ENCODE data around the gene DDAH1. TPM values are rescaled to one million over a fixed set of nuclear protein-coding genes. Genes with fewer than 3 reads are reported as not detected.

The DDAH1 gene
- total and polyA plus RNA-seq, 2 of the 8 experiments (the other 6 are each of a cell fraction or from before 2014, with no cell fraction given), result 22.8 to 54.5 TPM

- no peak overlapping the region for H3K4ac ChIP-seq (replicated peaks; ENCODE audit: insufficient read length, low read depth, low read length)
- ChIA-PET POLR2A (ENCODE audit: partially characterized antibody) (interaction anchor here (1.0 kb wide), 1 partner anchor 14 kb away, joined by 3 read pairs; no protein-coding TSS in a partner anchor), CTCF (ENCODE audit: partially characterized antibody) (no interaction called here)
- H3K36me3 ChIP-seq (ENCODE audit: control insufficient read depth in 2 of 4, insufficient read depth in 4 of 4, low read length in 3 of 4), result no peaks in the 10 kb centered on the region
- FAIRE-seq, result no peak
- no peak overlapping the region for H2BK120ac ChIP-seq (replicated peaks; ENCODE audit: low read depth, low read length)
- no peak for DNase-seq (ENCODE audit: low read depth in 1 of 2, low spot score in 2 of 2)
- H3K4me2 ChIP-seq (ENCODE audit: insufficient read depth in 1 of 2, low read depth in 2 of 2, low read length in 2 of 2), result no peak overlapping the region
- H2BK20ac ChIP-seq (ENCODE audit: low read length), result no peak overlapping the region
- peaks cover 2 to 7% (median 4%) of the 10 kb centered on the region in 4 experiments; a peak in 3 of 7 replicates for H3K4me1 ChIP-seq (replicated peaks in 1 of 4; ENCODE audit: control insufficient read depth in 3 of 4, insufficient read depth in 4 of 4, low read length in 3 of 4)
- peaks cover 0 to 7% of the 10 kb centered on the region in 2 experiments; a peak in 2 of 4 replicates for H3K79me2 ChIP-seq (ENCODE audit: control insufficient read depth in 1 of 2, insufficient read depth in 2 of 2, low read length in 2 of 2)
- no peak overlapping the region for H4K5ac ChIP-seq (ENCODE audit: insufficient read length, low read depth, low read length)
- no peaks in the 10 kb centered on the region for H3K23me2 ChIP-seq (ENCODE audit: low read depth, low read length)
- no peak overlapping the region for H2BK15ac ChIP-seq (ENCODE audit: low read length)
- no peak overlapping the region for H3K56ac ChIP-seq (replicated peaks; ENCODE audit: insufficient read length, low read depth, low read length)
- H3K9me3 ChIP-seq (ENCODE audit: insufficient read depth in 2 of 2, low read depth in 1 of 2, low read length in 1 of 2), result no peaks in the 10 kb centered on the region
- H3K9ac ChIP-seq (replicated peaks in 1 of 4; ENCODE audit: extremely low read depth in 1 of 4, low read depth in 3 of 4, low read length in 3 of 4), result no peak overlapping the region
- no peak overlapping the region for H3K23ac ChIP-seq (ENCODE audit: insufficient read length)
- no peak overlapping the region for H4K91ac ChIP-seq (replicated peaks; ENCODE audit: insufficient read length, low read length)
- H3K27me3 ChIP-seq (replicated peaks in 1 of 4; ENCODE audit: control insufficient read depth in 3 of 4, extremely low read depth in 1 of 4, insufficient read depth in 3 of 4, low read length in 3 of 4), result no peaks in the 10 kb centered on the region
- H3K18ac ChIP-seq (ENCODE audit: extremely low read depth, low read length), result no peak overlapping the region
- no peaks in the 10 kb centered on the region for H3K79me1 ChIP-seq (ENCODE audit: low read depth, low read length)
- H3K4me3 ChIP-seq (ENCODE audit: extremely low read depth in 1 of 4, insufficient read depth in 2 of 4, low read depth in 3 of 4, low read length in 4 of 4), result no peak overlapping the region
- no peak overlapping the region for H2AFZ ChIP-seq (ENCODE audit: low read length)
- H2BK12ac ChIP-seq (ENCODE audit: low read depth, low read length), result no peak overlapping the region
- no peak overlapping the region for H3K27ac ChIP-seq (ENCODE audit: low read depth, low read length)
- H2AK5ac ChIP-seq (ENCODE audit: low read depth, low read length), result no peak overlapping the region
- no peak overlapping the region for H3K14ac ChIP-seq (ENCODE audit: insufficient read length)
- 89% methylated on average over 5 of the region's 5 CpGs; no CpG with 5 or more reads in 1 of the 2 experiments for WGBS, 2 experiments (ENCODE audit: extremely low coverage in 1 of 2, insufficient coverage in 1 of 2, insufficient read length in 1 of 2, insufficient replicate concordance in 2 of 2, low coverage in 1 of 2, low lambda C conversion rate in 2 of 2, missing lambda C conversion rate in 1 of 2)
- H2BK5ac ChIP-seq (ENCODE audit: low read depth, low read length), result no peak overlapping the region
- H4K8ac ChIP-seq (ENCODE audit: extremely low read depth, insufficient read depth, low read length), result no peak overlapping the region
- peaks cover 0 to 2% of the 10 kb centered on the region in 2 experiments for H4K20me1 ChIP-seq (replicated peaks in 1 of 2; ENCODE audit: control insufficient read depth in 1 of 2, insufficient read depth in 2 of 2, low read length in 2 of 2)
- TF ChIP-seq, protein P1, sequence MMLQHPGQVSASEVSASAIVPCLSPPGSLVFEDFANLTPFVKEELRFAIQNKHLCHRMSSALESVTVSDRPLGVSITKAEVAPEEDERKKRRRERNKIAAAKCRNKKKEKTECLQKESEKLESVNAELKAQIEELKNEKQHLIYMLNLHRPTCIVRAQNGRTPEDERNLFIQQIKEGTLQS (IDR thresholded peaks at IDR 0.05; ENCODE audit: insufficient read depth, low read depth, low read length), result no peak
- no peak for TF ChIP-seq MAFK (IDR thresholded peaks at IDR 0.05; ENCODE audit: low read depth, low read length)
- TF ChIP-seq SRF (IDR thresholded peaks at IDR 0.05; ENCODE audit: low read depth, low read length), result no peak
- TF ChIP-seq GABPA (IDR thresholded peaks at IDR 0.05; ENCODE audit: borderline replicate concordance, insufficient read depth, low read length), result no peak
- no peak for TF ChIP-seq TAF1 (IDR thresholded peaks at IDR 0.05; ENCODE audit: low read depth, low read length)
- no peak for TF ChIP-seq ZNF274 (IDR thresholded peaks at IDR 0.05; ENCODE audit: borderline replicate concordance, extremely low read depth, low read length)
- TF ChIP-seq, protein P2, sequence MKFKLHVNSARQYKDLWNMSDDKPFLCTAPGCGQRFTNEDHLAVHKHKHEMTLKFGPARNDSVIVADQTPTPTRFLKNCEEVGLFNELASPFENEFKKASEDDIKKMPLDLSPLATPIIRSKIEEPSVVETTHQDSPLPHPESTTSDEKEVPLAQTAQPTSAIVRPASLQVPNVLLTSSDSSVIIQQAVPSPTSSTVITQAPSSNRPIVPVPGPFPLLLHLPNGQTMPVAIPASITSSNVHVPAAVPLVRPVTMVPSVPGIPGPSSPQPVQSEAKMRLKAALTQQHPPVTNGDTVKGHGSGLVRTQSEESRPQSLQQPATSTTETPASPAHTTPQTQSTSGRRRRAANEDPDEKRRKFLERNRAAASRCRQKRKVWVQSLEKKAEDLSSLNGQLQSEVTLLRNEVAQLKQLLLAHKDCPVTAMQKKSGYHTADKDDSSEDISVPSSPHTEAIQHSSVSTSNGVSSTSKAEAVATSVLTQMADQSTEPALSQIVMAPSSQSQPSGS (IDR thresholded peaks at IDR 0.05; ENCODE audit: low read length), result no peak
- TF ChIP-seq CREB1 (IDR thresholded peaks at IDR 0.05), result no peak
- TF ChIP-seq RBBP5 (IDR thresholded peaks at IDR 0.05; ENCODE audit: borderline replicate concordance, low read depth, low read length), result no peak
These were observed 31.9 kb downstream of the DDAH1 start for GRCh38 chr1:85433096-85433495.
